ENCODE results near the gene KANK3. TPM values are rescaled to one million over a fixed set of nuclear protein-coding genes. Genes with fewer than 3 reads are reported as not detected.

KANK3 gene
- total RNA-seq, 1 donor, result not detected

- TF ChIP-seq CTCF (IDR thresholded peaks at IDR 0.05; ENCODE audit: extremely low read depth, low read depth, low read length), result no peak
- Histone ChIP-seq H4K20me1 (ENCODE audit: insufficient read depth, low read length) (peaks cover 45% of the 10 kb centered on the region), H3K4me3 (ENCODE audit: insufficient read depth, low read length) (peak overlapping the region; percentile 98), H2AFZ (ENCODE audit: low read length) (peak overlapping the region; percentile 47), H3K4me1 (ENCODE audit: insufficient read depth, low read length) (peaks cover 14% of the 10 kb centered on the region), H3K79me2 (ENCODE audit: insufficient read depth, low read length) (peaks cover 43% of the 10 kb centered on the region), H3K36me3 (ENCODE audit: insufficient read depth, low read length) (no peaks in the 10 kb centered on the region), H3K27me3 (ENCODE audit: insufficient read depth, low read length) (no peaks in the 10 kb centered on the region), H3K27ac (ENCODE audit: low read depth, low read length) (peak overlapping the region; percentile 95), H3K9me3 (ENCODE audit: low read depth, low read length) (no peaks in the 10 kb centered on the region), H3K4me2 (ENCODE audit: insufficient read depth, low read length) (peak overlapping the region; percentile 74)
- peak; percentile 99 for DNase-seq (ENCODE audit: insufficient read length, low spot score, missing footprints)
Measured at GRCh38 chr19:8390617-8390981, 47.5 kb upstream of the KANK3 start.

DNA sequence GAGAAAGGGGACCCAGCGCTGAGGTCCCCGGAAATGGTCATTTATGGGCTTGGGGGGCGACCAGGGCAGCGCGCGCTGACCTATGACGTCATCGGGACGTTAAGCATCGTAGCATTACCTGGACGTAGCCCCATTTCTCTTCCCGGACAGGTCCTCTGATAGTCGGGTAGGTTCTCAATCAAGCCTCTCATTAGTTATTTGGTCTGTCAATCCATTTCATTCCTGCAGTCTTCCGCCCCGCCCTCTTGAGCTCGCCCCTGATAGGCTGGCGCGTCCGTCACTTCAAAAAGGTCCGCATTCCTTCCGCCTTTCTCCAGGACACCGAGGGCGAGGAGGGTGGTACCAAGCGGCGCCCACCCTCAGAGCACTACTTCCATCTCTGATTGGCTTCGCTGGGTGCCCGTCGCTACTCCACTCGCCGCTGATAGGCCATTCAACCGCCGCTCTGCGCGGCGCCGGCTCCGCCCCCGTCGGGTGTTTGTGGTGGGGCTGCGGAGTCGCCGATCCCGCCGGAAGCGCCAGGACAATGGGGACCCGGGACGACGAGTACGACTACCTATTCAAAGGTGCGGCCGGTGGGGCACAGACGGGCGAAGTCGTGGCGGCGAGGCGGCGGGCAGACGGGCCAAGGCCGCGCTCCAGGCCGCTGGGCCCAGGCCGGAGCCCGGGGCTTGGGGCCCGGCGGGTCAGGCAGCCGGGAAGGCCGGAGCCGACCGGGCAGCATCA, 47.0 kb upstream of the KANK3 start, which contains the start of gene RAB11B:
TSS of gene RAB11B (plus strand) at position 470 of the 726 bp plus-strand sequence. CDS start at position 527, 57 bp downstream.
- DNase-seq (ENCODE audit: insufficient read length, low spot score, missing footprints), result peak; percentile 99
- peaks cover 39% of the 10 kb centered on the region for H3K79me2 ChIP-seq (ENCODE audit: insufficient read depth, low read length)
- H3K27me3 ChIP-seq (ENCODE audit: insufficient read depth, low read length), result no peaks in the 10 kb centered on the region
- peak within 1 kb of the TSS; percentile 90 for H3K4me2 ChIP-seq (ENCODE audit: insufficient read depth, low read length)
- peaks cover 41% of the 10 kb centered on the region for H4K20me1 ChIP-seq (ENCODE audit: insufficient read depth, low read length)
- no peaks in the 10 kb centered on the region for H3K9me3 ChIP-seq (ENCODE audit: low read depth, low read length)
- no peaks in the 10 kb centered on the region for H3K36me3 ChIP-seq (ENCODE audit: insufficient read depth, low read length)
- H3K27ac ChIP-seq (ENCODE audit: low read depth, low read length), result peak within 1 kb of the TSS; percentile 95
- peak within 1 kb of the TSS; percentile 98 for H3K4me3 ChIP-seq (ENCODE audit: insufficient read depth, low read length)
- H3K4me1 ChIP-seq (ENCODE audit: insufficient read depth, low read length), result peaks cover 14% of the 10 kb centered on the region
- TF ChIP-seq CTCF (IDR thresholded peaks at IDR 0.05; ENCODE audit: extremely low read depth, low read depth, low read length), result no peak
- H2AFZ ChIP-seq (ENCODE audit: low read length), result peak within 1 kb of the TSS; percentile 93

- Histone ChIP-seq H3K4me2 (ENCODE audit: insufficient read depth, low read length) (no peak overlapping the region), H3K4me1 (ENCODE audit: insufficient read depth, low read length) (peaks cover 14% of the 10 kb centered on the region), H3K27ac (ENCODE audit: low read depth, low read length) (no peak overlapping the region), H3K9me3 (ENCODE audit: low read depth, low read length) (no peaks in the 10 kb centered on the region), H3K36me3 (ENCODE audit: insufficient read depth, low read length) (no peaks in the 10 kb centered on the region), H3K4me3 (ENCODE audit: insufficient read depth, low read length) (no peak overlapping the region), H3K27me3 (ENCODE audit: insufficient read depth, low read length) (no peaks in the 10 kb centered on the region), H3K79me2 (ENCODE audit: insufficient read depth, low read length) (peaks cover 26% of the 10 kb centered on the region), H4K20me1 (ENCODE audit: insufficient read depth, low read length) (peaks cover 27% of the 10 kb centered on the region), H2AFZ (ENCODE audit: low read length) (no peak overlapping the region)
- no peak for DNase-seq (ENCODE audit: insufficient read length, low spot score, missing footprints)
- no peak for TF ChIP-seq CTCF (IDR thresholded peaks at IDR 0.05; ENCODE audit: extremely low read depth, low read depth, low read length)
Measured at GRCh38 chr19:8388612-8388958, 45.5 kb upstream of the KANK3 start.

DNA sequence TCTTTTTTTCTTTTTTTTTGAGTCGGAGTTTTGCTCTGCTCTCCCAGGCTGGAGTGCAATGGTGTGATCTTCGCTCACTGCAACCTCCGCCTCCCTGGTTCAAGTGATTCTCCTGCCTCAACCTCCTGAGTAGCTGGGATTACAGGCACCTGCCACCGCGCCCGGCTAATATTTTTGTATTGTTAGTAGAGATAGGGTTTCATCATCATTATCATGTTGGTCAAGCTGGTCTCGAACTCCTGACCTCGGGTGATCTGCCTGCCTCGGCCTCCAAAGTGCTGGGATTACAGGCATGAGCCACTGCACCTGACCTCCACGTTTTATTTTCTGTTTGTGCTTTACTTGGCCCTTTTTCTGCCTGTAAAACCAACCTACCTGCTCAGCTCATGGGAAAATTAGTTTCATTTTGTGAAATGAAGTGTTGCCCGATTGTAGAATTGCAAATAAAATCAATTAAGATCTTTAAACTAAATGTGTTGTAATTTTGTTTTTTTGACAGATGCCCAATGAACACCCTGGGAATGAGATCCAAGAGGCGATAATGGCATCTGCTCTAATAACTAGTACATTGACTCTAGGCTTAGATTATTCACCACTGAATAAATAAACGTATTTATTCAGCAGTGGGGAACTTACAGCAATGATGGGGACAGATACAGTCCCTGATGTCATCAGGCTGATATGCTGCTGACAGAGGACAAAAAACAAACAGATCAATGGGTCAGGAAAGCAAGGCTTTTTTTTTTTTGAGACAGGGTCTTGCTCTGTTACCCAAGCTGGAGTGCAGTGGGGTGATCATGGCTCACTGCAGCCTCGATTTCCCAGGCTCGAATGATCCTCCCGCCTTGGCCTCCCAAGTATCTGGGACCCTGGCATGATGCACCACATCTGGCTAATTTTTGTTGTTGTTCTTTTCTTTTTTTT, 44.9 kb upstream of the KANK3 start:
- Histone ChIP-seq H4K20me1 (ENCODE audit: insufficient read depth, low read length) (peaks cover 20% of the 10 kb centered on the region), H3K4me2 (ENCODE audit: insufficient read depth, low read length) (no peak overlapping the region), H3K79me2 (ENCODE audit: insufficient read depth, low read length) (peaks cover 19% of the 10 kb centered on the region), H3K4me1 (ENCODE audit: insufficient read depth, low read length) (peaks cover 14% of the 10 kb centered on the region), H2AFZ (ENCODE audit: low read length) (no peak overlapping the region), H3K27me3 (ENCODE audit: insufficient read depth, low read length) (no peaks in the 10 kb centered on the region), H3K9me3 (ENCODE audit: low read depth, low read length) (no peaks in the 10 kb centered on the region), H3K27ac (ENCODE audit: low read depth, low read length) (no peak overlapping the region), H3K36me3 (ENCODE audit: insufficient read depth, low read length) (no peaks in the 10 kb centered on the region), H3K4me3 (ENCODE audit: insufficient read depth, low read length) (no peak overlapping the region)
- no peak for DNase-seq (ENCODE audit: insufficient read length, low spot score, missing footprints)
- no peak for TF ChIP-seq CTCF (IDR thresholded peaks at IDR 0.05; ENCODE audit: extremely low read depth, low read depth, low read length)

All from osteoblast (primary cell).